HUES6 (cell line): ENCODE measurements around the gene KRTAP10-6.
"Not testable (repeated sequence)": the region's sequence is repeated elsewhere in the genome, so short reads cannot be mapped to it uniquely, and the experiment has no call there.

Experiments used
- H3K27ac ChIP-seq: 2 replicates; pipeline ENCODE4 v1.7.0; 2013; ENCODE audit warnings: low read depth, mild to moderate bottlenecking, low read length, inconsistent platforms
- H3K27me3 ChIP-seq: 2 replicates; pipeline ENCODE4 v1.6.1; 2013; ENCODE audit warnings: low read length; ENCODE audit not compliant: control insufficient read depth, insufficient read depth
- H3K36me3 ChIP-seq: 2 replicates; pipeline ENCODE4 v1.6.1; 2013; ENCODE audit warnings: low read length; ENCODE audit not compliant: control insufficient read depth, insufficient read depth
- H3K4me1 ChIP-seq: 2 replicates; pipeline ENCODE4 v1.6.1; 2013; ENCODE audit warnings: low read length; ENCODE audit not compliant: control insufficient read depth, insufficient read depth
- H3K4me3 ChIP-seq: 2 replicates; pipeline ENCODE4 v1.5.1; 2013; ENCODE audit warnings: low read depth, low read length
- H3K9ac ChIP-seq: one replicate; pipeline ENCODE4 v1.6.1; 2013; ENCODE audit warnings: mild to moderate bottlenecking, low read length
- H3K9me3 ChIP-seq: 2 replicates; pipeline ENCODE4 v1.6.1; 2013; ENCODE audit warnings: low read depth, low read length; ENCODE audit not compliant: control insufficient read depth, insufficient read depth

KRTAP10-6 gene

DNA sequence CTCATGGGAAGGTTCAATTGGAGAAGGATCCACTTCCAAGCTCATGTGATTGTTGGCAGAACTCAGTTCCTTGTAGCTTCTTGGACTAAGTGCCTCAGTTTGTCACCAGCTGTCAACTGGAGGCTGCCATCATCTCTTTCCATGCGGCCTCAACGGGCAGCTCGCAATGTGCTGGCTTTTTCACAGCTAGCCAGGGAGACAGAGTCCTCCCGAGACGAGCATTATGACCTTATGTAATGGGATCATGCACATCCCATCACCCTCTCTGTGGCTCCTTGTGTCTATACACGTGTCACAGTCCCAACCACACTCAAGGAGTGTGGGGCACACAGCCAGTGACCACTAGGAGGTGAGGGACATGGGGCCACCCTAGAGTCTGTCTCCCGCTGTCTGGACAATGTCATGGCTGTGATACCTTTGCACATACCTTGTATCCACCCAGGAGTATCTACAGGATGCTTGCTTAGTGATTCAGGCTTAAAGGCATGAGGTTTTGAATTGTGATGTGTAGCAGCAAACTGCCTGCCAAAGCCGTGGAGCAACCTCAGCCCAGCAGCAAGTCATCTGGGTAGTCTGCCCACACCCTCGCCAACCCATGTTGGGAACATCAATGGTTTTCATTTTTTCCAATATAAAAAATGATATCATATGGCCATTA, 3.9 kb upstream of the KRTAP10-6 start:
- H3K27ac ChIP-seq, result no peak overlapping the region

DNA sequence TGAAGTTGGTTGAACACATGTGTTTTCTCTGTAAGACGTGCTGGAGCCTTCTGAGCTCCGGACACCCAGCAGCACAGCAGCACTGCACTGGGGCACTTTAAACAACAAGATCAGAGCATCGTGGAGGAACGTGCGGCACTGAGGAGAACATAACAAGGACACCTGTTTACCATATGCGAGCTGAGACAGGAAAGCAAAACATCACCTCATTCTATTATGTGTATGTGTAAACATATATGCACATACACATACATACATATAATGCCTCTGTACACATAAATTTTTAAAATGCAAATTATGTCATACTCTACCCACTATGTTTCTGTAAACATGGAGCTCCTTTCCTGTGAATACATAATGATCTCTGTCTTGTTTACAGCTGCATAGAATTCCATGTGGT, 3.2 kb upstream of the KRTAP10-6 start:
- no peak overlapping the region for H3K9ac ChIP-seq
- H3K9me3 ChIP-seq, result no peaks in the 10 kb centered on the region
- no peaks in the 10 kb centered on the region for H3K27me3 ChIP-seq
- H3K36me3 ChIP-seq, result no peaks in the 10 kb centered on the region
- H3K4me1 ChIP-seq, result peaks cover 42% of the 10 kb centered on the region
- no peak overlapping the region for H3K4me3 ChIP-seq
- no peak overlapping the region for H3K27ac ChIP-seq

More for the DNA sequence above, 3.9 kb upstream of the KRTAP10-6 start:
- Histone ChIP-seq H3K4me3 (no peak overlapping the region), H3K4me1 (peaks cover 42% of the 10 kb centered on the region), H3K36me3 (no peaks in the 10 kb centered on the region), H3K27me3 (no peaks in the 10 kb centered on the region), H3K9me3 (no peaks in the 10 kb centered on the region), H3K9ac (no peak overlapping the region)

DNA sequence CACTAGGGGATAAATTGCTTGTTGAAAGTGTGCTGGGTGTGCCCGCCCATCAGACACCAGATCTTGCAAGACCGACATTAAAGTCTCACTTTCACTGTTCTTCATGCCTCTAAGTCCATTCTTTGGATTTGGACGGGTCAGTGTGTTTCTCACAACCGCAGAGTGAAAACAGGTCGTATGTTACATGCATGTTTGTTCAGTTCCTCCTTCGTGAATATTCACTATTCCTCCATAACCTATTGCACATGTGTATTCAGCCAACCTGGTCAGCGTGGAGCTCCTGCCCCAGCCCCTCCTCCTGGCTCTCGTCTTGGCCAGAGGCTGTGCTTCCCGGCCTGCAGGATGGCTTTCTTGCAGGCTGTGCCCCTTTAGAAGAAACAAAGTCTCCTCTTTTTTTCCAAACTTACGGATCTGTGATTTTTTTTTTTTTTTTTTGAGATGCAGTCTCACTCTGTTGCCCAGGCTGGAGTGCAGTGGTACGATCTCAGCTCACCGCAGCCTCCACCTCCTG, 2.2 kb upstream of the KRTAP10-6 start:
- Histone ChIP-seq H3K4me3 (no peak overlapping the region), H3K27ac (no peak overlapping the region), H3K4me1 (peaks cover 40% of the 10 kb centered on the region), H3K9ac (no peak overlapping the region), H3K27me3 (no peaks in the 10 kb centered on the region), H3K9me3 (no peaks in the 10 kb centered on the region), H3K36me3 (no peaks in the 10 kb centered on the region)

GRCh38 chr21:44593598-44594405, 1.5 kb upstream of the KRTAP10-6 start:
- Histone ChIP-seq H3K4me1 (peaks cover 37% of the 10 kb centered on the region), H3K9ac (peak overlapping the region; percentile 12), H3K27me3 (no peaks in the 10 kb centered on the region)

GRCh38 chr21:44591801-44592130, 539 bp downstream of the KRTAP10-6 start:
- H3K4me1 ChIP-seq, result peaks cover 26% of the 10 kb centered on the region
- H3K4me3 ChIP-seq, H3K9me3 ChIP-seq, H3K9ac ChIP-seq, H3K27me3 ChIP-seq, H3K27ac ChIP-seq, H3K36me3 ChIP-seq: not testable (repeated sequence)

More at GRCh38 chr21:44593598-44594405, 1.5 kb upstream of the KRTAP10-6 start:
- H3K36me3 ChIP-seq, result no peaks in the 10 kb centered on the region
- H3K4me3 ChIP-seq, result no peak overlapping the region
- H3K9me3 ChIP-seq, result no peaks in the 10 kb centered on the region
- no peak overlapping the region for H3K27ac ChIP-seq

- not testable (repeated sequence) for H3K36me3 ChIP-seq, H3K9ac ChIP-seq, H3K27me3 ChIP-seq, H3K27ac ChIP-seq, H3K9me3 ChIP-seq, H3K4me3 ChIP-seq
- peaks cover 26% of the 10 kb centered on the region for H3K4me1 ChIP-seq
These were observed 1.2 kb downstream of the KRTAP10-6 start for GRCh38 chr21:44590897-44591800.

DNA sequence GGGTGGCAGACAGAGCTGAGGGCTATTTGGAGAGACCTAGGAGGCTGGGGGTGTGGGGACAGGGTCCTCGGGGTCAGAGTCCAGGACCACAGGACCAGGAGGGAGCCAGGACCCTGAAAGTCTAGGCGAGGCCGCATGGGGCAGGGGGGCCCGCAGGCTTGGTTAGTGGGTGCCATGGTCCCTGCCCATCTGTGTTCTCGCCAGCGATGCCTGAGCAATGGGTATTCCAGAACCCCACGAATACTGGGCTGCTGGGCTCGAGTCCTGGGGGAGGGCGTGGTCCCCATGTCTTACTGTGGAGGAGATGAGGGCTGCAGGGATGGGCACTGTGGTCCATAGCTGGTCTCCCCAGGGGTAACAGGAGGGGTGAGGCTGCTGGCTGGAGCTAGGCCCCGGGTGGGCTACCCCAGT, 2.0 kb downstream of the KRTAP10-6 start:
- Histone ChIP-seq H3K9ac (no peak overlapping the region), H3K36me3 (no peaks in the 10 kb centered on the region), H3K4me3 (no peak overlapping the region), H3K4me1 (peaks cover 26% of the 10 kb centered on the region), H3K27me3 (no peaks in the 10 kb centered on the region), H3K27ac (no peak overlapping the region), H3K9me3 (0 out of 2 replicates have a peak, but pooled peaks cover 2% of the 10 kb centered on the region)

- no peak overlapping the region for H3K4me3 ChIP-seq
- H3K36me3 ChIP-seq, result no peaks in the 10 kb centered on the region
- H3K9ac ChIP-seq, result no peak overlapping the region
These were observed 2.6 kb downstream of the KRTAP10-6 start for GRCh38 chr21:44589586-44590305.

DNA sequence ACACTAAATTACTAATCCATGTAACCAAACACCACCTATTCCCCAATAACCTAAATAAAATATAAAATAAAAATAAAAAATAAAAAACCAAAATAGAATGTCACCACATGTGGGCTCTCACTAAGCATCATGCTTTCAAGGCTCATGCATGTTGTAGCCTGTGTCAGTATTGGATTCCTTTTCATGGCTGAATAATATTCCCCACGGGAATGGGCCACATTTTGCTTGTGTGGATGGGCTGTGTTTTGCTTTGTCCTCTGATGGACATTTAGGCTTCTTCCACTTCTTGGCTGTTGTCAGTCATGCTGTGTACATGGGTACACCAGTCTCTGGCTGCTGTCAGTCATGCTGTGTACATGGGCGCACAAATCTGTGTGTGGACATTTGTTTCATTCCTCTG, 3.2 kb downstream of the KRTAP10-6 start:
- no peaks in the 10 kb centered on the region for H3K36me3 ChIP-seq
- H3K9ac ChIP-seq, result no peak overlapping the region
- peaks cover 21% of the 10 kb centered on the region for H3K4me1 ChIP-seq
- no peaks in the 10 kb centered on the region for H3K27me3 ChIP-seq
- H3K27ac ChIP-seq, result no peak overlapping the region
- no peak overlapping the region for H3K4me3 ChIP-seq
- H3K9me3 ChIP-seq, result 0 out of 2 replicates have a peak, but pooled peaks cover 2% of the 10 kb centered on the region

More at GRCh38 chr21:44589586-44590305, 2.6 kb downstream of the KRTAP10-6 start:
- peaks cover 26% of the 10 kb centered on the region for H3K4me1 ChIP-seq
- no peak overlapping the region for H3K27ac ChIP-seq
- H3K27me3 ChIP-seq, result no peaks in the 10 kb centered on the region
- H3K9me3 ChIP-seq, result 0 out of 2 replicates have a peak, but pooled peaks cover 2% of the 10 kb centered on the region

GRCh38 chr21:44585892-44586291, 6.4 kb downstream of the KRTAP10-6 start:
- Histone ChIP-seq H3K9me3 (peaks cover 11% of the 10 kb centered on the region), H3K9ac (no peak overlapping the region), H3K36me3 (no peaks in the 10 kb centered on the region), H3K27ac (no peak overlapping the region), H3K4me3 (no peak overlapping the region), H3K27me3 (no peaks in the 10 kb centered on the region), H3K4me1 (peaks cover 3% of the 10 kb centered on the region; the same call in 1 of the 2 replicates)
